ENCODE measurements around the gene ESR2. TPM values are rescaled to one million over a fixed set of nuclear protein-coding genes. Genes with fewer than 3 reads are reported as not detected.

The ESR2 gene
- total RNA-seq, 1 donor from 2014 or later, result 0.21 TPM

DNA sequence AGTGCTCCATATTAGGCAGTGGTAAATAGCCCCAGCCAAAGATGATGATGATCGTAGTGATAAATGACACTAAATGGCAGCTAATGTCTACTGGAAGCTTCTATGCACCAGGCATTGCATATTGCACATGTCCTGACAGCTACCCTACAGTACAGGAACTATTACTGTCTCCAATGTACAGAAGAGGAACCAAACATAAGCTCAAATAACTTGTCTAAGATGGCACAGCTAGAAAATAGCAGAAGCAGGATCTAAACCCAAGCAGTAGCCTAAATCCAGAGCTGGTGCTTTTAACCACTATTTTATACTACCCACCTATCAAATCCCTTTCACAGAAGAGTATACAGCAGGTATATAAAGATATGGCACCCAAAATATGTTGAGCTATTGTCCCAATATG, 28.9 kb downstream of the ESR2 start:
- no peak for DNase-seq

DNA sequence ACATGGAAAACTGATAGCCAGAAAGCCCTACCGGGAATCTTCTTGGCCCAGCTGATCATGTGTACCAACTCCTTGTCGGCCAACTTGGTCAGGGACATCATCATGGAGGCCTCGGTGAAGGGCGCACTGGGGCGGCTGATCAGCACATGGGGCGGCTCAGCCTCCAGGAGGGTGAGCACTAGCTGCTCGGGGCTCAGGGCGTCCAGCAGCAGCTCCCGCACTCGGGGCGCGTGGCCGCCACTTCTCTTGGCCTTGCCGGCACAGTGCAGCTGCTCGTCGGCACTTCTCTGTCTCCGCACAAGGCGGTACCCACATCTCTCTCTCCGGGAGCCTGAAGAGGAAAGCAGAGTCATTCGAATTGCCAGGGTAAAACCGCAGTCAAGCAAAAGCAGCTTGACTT, 33.8 kb downstream of the ESR2 start:
- DNase-seq, result no peak

DNA sequence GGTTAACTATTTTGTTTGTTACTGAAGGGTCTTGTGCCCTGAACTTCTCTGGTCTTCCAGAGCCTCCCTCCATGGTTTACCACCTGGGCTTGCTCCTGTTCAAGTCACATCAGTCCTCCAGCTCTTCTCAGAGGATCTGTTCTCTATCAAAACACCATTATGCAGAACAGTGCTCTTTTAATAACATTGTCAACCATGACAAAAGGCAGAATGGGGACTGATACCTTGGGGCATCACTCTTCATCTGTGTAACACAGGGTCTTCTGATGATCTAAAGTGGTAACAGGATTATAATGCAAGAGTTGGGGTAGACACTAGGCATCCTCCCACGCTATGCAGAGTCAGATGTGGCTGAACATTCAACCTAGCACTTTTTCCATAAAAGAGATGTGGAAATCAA, 38.4 kb downstream of the ESR2 start:
- DNase-seq, result no peak

DNA sequence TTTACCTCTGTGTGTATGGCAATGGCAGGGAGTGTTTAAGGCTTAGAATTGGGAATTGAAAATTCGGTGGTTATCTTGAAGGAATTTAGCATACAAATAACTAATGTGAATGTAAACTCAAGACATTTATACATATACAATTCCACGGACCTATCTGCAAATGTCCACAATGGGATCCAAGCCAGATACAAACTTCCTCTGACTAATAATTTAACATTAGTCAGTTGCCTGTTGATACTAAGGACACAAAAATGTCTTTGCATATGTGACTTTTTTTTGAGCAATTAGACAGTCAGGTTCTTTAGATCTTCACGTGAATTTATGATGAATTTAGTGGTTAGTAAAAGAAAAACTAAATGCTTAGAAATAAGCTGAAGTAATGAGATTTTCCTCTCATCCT, 40.5 kb downstream of the ESR2 start:
- DNase-seq, result no peak

DNA sequence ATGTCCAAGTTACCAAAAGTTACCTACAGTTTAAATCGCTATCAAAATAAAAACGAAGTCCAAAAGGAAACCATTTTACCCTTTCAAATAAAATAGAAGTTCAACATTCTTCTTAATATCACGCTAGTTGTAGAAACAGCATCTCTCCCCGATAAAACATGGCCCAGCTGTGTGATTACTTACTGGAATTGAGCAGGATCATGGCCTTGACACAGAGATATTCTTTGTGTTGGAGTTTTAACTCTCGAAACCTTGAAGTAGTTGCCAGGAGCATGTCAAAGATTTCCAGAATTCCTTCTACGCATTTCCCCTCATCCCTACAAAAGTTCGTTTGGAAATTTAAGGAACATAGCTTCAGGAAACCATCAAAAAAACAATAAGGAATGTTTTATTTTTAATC, 44.8 kb downstream of the ESR2 start:
- peak; percentile 18 for DNase-seq

DNA sequence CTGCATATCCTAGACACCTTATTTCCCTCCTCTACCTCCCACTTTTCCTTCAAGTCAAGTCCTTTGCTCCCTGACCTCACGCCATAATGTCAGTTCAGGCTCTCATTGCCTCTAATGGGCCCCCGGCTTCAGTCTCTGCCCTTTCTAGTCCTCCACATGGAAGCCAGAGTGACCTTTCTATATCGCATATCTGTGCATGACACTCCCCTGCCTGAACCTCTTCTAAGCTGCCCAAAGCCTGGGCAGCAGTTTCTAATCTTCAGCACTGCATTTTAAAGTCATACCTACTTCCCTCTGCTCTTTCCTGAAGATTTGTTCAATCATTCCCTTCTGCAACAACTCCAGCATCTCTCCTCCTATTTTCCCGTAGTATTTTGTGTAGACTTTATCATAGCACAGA, 45.5 kb downstream of the ESR2 start:
- no peak for DNase-seq

DNA sequence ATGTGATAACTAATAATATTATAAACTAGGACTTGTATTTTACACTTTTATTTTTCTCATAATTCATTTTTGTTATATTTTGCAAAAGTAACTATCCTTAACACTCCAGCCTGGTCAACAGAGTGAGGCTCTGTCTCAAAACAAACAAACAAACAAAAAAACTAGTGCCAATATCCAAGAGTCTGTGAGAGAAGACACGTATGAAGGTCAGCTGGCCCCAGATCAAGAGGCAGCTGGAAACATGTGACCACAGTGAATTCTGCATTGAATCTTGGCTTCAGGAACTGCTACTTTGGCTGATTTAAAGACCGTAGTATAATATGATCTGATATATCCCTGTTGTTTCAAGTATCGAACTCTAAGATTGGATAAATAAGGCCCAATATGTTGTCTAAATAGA, 47.0 kb downstream of the ESR2 start:
- no peak for DNase-seq

DNA sequence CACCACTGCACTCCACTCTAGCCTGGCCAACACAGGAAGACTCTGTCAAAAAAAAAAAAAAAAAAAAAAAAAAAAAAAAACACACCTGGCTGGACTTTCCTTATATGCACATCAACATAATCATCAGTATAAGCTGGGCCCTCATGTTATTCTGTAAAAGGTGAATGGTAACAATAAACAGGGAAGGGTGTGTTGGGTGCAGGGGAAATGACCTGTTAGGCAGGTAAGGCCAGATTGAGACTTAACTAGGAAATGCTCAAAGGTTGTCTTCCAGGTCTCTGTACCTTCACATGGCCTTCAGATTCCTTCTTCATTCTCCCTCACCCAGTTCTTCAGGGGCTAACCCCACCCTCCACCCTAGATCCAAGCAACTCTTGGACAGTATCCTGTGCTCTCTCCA, 47.5 kb downstream of the ESR2 start:
- no peak for DNase-seq

DNA sequence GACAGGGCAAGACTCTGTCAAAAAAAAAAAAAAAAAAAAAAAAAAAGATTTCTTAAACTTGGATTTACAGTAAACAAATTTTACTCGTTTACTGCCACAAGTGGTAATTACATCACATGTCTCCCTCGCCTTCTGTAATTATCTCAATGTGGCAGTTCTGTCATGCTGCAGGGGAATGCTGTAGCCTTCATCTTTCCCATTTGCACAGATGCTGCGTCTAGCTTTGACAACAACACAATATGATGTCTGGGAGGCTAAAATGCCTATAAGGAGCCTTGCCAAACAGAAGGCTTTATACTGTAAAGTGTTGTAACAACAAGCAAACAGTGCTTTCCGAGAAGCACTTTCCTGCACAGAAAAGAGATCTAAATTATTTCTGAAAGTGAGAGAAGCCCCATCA, 48.7 kb downstream of the ESR2 start:
- no peak for DNase-seq

DNA sequence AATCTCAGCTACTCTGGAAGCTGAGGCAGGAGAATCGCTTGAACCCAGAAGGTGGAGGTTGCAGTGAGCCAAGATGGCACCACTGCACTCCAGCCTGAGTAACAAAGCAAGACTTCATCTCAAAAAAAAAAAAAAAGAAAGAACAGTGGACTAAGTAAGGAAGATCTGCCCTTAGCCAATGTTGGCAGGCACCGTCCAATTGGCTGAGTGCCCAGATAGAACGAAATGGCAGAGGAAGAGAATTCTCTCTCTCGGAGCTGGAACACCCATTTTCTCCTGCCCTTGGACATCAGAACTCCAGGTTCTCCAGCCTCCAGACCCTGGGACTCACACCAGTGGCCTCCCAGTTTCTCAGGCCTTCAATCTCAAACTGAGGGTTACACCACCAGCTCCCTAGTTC, 49.9 kb downstream of the ESR2 start:
- peak; percentile 28 for DNase-seq

DNA sequence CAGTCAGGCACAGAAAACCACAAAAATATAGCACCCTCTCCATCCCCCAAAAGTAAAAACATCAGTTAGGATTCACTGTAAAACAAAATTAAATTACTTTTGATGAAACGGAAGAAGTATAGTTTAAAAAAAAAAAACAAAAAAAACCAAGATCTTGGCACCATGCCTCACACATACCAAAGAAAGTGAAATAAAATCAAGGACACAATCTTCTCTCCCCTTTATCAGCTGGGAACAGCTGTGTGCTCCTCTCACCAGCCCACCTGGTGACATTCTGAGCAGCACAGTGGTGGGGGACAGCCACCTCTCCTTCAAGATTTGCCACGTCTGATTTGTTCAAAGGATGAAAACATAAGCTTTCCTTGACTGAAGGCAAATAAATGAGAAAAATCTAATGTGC, 55.5 kb downstream of the ESR2 start:
- no peak for DNase-seq

DNA sequence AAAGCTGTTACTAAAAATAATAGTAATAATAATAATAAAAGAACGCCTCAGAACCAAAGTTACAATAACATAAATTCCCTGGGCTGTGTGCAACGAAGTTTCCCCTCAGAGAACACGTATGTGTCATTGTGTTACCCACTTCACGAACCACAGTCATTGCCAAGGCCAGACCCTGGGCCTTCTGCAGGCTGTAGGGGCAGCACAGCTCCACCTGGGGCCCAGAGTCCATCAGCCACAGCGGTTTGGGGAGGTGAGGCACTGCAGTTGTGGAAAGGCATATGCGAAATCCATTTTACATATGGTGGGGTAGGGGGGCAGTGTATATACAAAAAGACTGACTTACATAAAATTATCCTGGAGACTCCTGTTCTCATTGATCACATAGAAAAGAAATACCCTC, 56.1 kb downstream of the ESR2 start:
- no peak for DNase-seq

DNA sequence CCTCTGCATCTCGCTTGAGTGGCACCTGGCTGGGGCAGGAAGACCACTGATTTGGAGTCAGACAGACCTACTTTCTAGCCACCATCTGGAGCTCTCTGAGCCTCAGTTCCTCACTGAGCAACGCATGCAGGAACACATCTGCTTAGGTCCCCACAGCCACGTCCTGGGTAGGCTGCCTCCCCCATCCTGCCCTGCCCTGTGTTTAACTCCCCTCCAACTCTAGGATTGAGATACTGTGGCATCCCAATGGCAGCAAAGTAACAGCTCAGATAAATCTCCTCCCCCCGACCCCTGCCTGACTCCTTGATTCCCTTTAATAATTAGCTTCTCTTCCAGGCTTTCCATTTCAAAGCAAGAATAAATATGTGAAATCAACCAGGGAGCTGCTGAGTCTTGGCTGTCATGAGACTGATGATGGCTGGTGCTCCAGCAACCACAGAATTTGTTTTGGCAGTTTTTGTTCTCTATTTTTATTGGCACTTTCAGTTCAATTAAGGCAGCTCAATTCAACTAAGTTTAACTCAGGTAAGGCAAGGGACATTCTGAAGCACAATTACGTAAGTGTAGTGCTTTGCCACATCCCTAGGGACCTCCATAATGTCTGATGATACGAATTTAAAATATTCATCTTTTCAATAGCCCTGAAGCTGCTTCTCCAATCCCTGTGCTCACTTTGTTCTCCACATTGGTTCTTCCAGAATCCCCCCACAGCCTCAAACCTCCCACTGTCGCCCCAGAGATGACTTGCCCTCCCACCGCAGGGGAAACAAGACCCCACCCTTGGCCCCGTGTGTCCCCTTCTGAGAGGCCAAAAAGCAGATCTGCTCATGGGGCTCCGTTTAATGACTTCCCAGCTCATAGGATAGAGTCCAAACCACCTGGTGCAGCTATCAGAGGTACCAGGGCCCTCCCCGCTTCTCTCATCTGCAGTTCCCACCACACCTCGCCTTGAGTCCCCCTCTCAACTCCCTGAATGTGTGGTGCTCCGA, 58.2 kb downstream of the ESR2 start:
- no peak for DNase-seq

DNA sequence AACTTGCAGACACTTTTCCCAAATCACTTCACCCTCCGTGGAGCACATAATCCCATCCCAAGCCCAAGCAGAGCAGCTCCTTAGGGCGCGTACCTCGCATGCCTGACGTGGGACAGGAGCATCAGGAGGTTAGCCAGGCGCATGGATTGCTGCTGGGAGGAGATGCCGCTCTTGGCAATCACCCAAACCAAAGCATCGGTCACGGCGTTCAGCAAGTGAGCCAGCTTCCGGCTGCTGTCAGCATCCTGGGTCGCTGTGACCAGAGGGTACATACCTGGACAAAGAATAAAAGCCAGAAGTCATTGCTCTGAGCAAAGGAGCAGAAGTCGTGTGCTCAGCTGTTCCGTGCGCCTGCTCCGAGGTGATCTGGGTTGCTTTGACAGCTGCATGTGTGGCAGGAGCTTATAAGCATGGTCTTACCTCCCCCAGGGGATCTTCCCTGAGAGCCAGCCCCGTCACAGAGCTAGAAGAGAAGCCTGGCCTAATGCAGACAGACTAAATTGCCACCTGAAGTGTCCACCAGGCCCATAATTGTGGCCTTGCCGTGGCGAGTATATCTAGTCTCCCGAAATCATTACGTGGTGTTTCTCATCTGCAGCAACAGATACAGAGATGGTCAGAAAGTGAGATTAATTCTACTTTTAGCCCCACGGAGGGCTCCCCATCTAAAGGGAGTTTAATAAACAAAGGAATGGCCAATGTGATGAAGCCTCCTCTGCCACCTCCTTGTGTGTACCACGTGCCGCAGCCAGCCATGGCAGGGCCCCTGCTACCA, 59.1 kb downstream of the ESR2 start:
- DNase-seq, result peak; percentile 19

DNA sequence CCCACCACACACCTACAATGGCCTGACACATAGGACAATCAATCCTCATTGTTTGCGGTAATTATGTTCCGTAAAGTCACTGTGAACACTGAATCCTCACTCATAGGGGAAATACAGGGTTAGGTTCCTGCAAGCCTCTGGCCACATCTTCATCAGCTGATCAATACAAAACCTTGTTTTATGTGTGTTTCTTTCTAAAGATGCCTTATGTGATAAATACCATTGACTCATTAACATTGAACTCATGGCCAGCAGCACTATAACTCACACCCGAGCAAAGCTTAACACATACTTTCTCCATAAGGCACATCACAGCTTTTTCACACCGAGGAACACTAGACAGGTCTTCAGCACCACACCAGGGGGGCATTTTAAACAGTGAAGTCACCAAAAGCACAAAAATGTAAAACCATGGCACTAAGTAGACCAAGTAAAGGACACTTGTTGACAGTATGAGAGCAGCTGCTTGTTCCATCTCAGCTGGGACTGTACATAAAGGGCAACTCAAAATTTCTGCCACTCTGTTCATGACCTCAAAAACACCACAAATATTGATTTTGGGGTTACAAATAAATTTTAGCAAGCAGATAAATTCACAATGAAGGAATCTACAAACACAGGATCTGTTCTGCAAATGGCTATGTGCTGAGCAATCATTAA, 60.5 kb downstream of the ESR2 start:
- no peak for DNase-seq

DNA sequence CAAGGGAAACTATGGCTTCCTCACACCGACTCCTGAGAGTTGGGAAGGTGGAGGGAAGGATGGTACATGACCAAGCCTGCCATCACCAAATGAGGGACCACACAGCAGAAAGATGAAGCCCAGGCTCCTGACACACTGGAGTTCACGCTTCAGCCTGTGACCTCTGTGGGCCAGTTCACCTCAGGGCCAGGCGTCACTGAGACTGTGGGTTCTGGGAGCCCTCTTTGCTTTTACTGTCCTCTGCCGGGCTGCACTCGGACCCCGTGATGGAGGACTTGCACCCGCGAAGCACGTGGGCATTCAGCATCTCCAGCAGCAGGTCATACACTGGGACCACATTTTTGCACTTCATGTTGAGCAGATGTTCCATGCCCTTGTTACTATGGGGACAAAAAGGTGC, 61.2 kb downstream of the ESR2 start:
- DNase-seq, result no peak

DNA sequence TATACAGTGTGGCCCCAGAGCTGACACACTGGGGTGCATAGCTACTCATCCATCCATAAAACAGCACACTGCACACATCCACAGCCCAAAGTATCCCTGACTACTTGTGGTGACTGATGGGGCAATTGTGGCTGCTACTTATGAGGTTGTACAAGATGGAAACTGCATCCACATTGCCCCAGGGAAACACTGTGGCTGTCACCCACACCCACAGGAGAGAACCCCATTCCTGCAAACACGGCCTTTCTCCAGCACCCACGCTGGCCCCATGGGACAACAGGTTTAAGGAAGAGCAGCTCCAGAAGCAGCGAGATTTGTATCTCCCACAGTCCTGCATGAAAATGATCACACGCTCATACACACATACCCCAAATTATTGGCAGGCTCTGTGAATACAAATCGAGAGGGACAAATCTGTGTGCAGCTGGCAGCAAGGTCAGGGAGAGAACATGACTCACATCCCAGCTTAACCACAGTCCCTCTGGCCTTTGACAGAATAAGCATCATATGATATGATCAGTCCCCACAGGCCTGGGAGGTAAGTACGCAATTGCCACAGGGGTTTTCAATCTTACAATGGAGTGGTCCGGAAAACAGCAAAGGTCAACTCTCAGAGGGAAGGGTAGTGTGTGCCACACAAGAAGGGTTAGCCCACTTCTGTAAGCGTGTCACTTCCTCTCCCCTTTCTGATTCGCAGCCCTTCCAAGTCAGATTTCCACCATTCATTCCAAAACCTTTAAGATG, 61.9 kb downstream of the ESR2 start:
- no peak for DNase-seq

DNA sequence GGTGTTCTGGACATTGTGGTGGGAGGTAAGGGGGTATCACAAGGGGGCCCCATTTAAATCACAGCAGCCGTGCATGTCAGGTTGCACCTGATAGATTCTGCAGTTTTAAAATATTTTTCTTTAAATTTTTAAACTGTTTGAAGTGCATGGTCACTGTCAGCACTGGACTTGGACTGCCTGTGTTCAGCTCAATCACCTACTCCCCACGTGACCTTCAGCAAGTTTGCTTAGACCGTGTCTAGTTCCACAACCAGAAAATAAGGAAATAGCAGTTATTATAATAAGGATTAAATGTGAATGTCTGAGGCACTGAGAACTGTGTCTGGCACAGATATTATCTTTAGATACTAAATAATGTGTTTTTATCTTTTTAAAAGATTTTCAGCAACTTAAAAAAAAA, 64.7 kb downstream of the ESR2 start:
- DNase-seq, result no peak

DNA sequence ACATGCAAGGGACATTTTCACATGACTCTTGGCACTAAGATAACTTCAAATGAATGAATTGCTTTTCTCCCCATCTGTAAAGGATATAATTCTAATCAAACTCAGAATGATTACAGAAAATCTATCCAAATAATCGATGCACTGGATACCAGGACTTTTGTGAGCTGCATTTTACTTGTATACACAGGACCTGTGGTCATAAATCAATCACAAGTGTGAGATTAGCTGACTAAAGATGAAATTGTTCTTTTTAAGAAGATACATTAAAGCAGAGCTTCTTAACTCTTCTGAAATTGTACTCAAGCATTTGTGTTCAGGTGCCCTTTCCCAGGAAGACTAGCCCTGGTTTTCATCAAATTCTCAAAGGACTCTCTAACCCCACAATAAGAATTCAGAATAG, 66.3 kb downstream of the ESR2 start:
- no peak for DNase-seq

DNA sequence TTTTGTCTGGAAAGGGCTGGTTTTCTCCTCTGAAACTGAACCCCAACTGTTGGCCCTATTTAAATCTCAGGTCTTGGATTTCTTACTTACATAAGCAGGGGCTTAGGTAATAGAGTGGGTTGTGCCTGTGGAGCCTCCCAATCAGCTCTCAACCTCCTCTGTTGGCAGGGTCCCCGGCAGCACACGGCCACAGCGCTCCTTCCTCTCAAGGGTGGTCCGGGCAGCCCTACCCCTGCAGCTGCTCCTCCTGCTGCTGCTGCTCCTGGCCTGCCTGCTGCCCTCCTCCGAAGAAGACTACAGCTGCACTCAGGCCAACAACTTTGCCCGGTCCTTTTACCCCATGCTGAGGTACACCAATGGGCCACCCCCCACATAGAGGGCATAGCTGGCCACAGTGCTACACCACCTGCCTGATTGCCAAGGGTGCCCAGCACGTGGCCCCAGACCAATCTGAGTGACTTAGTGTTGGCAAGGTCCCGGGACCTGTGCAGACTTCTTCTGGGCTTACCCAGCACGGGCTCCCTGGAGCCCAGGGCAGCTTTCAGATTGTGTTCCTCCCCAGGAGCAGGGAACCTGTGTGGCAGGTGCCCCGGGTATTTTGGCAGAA, 68.9 kb downstream of the ESR2 start:
- DNase-seq, result peak; percentile 51

DNA sequence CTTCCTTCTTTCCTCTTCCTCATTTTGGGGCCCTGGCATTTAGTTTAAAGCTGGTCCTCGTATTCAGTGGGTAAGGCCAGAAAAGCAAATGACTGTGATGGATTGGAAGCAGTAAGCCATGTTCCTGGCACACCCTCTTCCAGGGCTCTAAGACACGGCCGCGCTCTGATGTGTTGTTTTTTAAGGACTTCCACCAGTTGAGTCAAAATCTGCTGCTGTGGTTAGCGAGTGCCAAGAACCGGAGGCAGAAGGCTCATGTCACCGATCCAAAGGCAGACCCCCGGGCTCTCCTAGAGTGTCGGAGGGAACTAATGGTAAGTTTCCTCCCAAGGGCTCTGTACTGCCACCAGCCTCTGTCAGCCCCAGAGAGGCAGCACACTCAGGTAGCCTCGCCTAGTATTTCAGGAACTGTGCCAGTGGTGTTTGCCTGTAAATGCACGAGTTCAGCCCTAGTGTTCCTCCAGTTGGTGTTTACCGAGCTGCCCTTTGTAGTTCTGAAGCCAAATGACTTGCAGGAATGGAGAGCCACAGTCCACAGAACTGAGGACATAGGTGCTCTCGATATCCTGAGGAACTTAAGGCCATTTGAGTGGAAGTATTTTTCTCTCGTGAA, 72.7 kb downstream of the ESR2 start:
- no peak for DNase-seq
